OCI-LY1 (cell line): ENCODE measurements around the gene ZNF385C.

Experiments
- CTCF ChIP-seq: fragments of 200-600 bp; sonication (generic), shearing (Covaris generic); IDR thresholded peaks from 2 replicates; pipeline ENCODE4 v1.5.1; 2017; ENCODE audit warnings: mild to moderate bottlenecking, antibody characterized with exemption, low read length, moderate library complexity, mixed read lengths
- EZH2 ChIP-seq: fragments of 200-600 bp; sonication (generic), shearing (Covaris generic); IDR thresholded peaks from 2 replicates; pipeline ENCODE4 v1.8.0; 2017; ENCODE audit warnings: borderline replicate concordance, mixed run types, mild to moderate bottlenecking, antibody characterized with exemption, low read length, moderate library complexity, mixed read lengths

DNA sequence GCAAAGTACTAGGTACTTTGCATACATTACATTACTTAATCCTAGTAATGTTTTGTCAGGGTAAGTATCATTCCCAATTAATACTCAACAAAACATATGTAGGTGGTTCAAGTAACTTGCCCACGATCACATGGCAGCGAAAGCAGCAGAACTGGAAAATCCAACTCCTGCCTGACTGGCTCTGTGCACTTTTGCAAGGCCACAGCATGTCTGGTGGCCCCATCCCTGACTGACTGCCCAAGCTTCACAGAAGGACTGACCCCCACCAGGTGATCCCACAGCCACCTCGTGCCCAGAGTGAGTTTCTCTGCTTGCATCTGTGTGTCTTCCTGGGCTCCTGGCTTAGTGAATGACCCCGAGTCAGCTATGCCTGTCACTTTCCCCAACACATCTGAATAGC, 120.3 kb downstream of the ZNF385C start:
- no peak for TF ChIP-seq CTCF
- TF ChIP-seq EZH2 = no peak
